ENCODE data around the gene MUCL1.

The MUCL1 gene

GRCh38 chr12:54891717-54892478 lies 37.6 kb downstream of the MUCL1 start:
- Histone ChIP-seq H3K36me3 (ENCODE audit: control insufficient read depth, insufficient read depth, low read length) (no peaks in the 10 kb centered on the region), H3K4me1 (ENCODE audit: control insufficient read depth, insufficient read depth, low read length) (peaks cover 8% of the 10 kb centered on the region; the same call in 1 of the 2 replicates), H3K27me3 (ENCODE audit: control insufficient read depth, insufficient read depth, low read length) (no peaks in the 10 kb centered on the region), H3K27ac (ENCODE audit: low read depth, low read length) (no peak overlapping the region), H3K9ac (ENCODE audit: low read depth, low read length) (no peak overlapping the region), H3K9me3 (ENCODE audit: control insufficient read depth, insufficient read depth, low read length) (no peaks in the 10 kb centered on the region), H3K4me3 (ENCODE audit: low read depth, low read length) (no peak overlapping the region)
